Thoracic aorta (tissue), 2 donors: Measurements from ENCODE around the gene SMYD2. TPM values are rescaled to one million over a fixed set of nuclear protein-coding genes. Genes with fewer than 3 reads are reported as not detected.

Experiments
- ATAC-seq: fragments of 150-250 bp; one replicate; pipeline ENCODE4 v1.8.0; 2017; ENCODE audit warnings: low read depth; ENCODE audit not compliant: insufficient number of reproducible peaks, low FRiP score
- DNase-seq: peaks from one replicate; pipeline ENCODE4 v3.0.0-alpha.2; 2020; ENCODE audit warnings: low spot score
- H3K27ac ChIP-seq, 2 donors: fragments of 200-600 bp; sonication (generic); 1 replicate in 1 of 2; 2 replicates in 1 of 2; pipeline ENCODE4 v1.5.1; 2016; ENCODE audit warnings: mild to moderate bottlenecking in 2 of 2, moderate library complexity in 2 of 2
- H3K27me3 ChIP-seq: fragments of 200-600 bp; sonication (generic); replicated peaks from 2 replicates; pipeline ENCODE4 v1.6.0; 2016; ENCODE audit warnings: mild to moderate bottlenecking; ENCODE audit not compliant: insufficient read depth
- H3K36me3 ChIP-seq: fragments of 200-600 bp; sonication (generic); one replicate; pipeline ENCODE4 v1.5.1; 2016
- H3K4me1 ChIP-seq, 2 donors: fragments of 200-600 bp; sonication (generic); 1 replicate in 1 of 2; 2 replicates in 1 of 2; pipeline versions ENCODE4 v1.5.1 to v1.6.0; 2016; ENCODE audit warnings: low read depth in 2 of 2, mild to moderate bottlenecking in 1 of 2; ENCODE audit not compliant: control insufficient read depth in 1 of 2
- H3K4me3 ChIP-seq: fragments of 200-600 bp; sonication (generic); 2 replicates; pipeline ENCODE4 v1.5.1; 2016; ENCODE audit warnings: mild to moderate bottlenecking
- H3K9me3 ChIP-seq: fragments of 200-600 bp; sonication (generic); 2 replicates; pipeline ENCODE4 v1.5.1; 2016
- CTCF ChIP-seq: fragments of 200-600 bp; sonication (generic); IDR thresholded peaks from one replicate; pipeline ENCODE4 v1.5.1; 2019; ENCODE audit warnings: antibody characterized with exemption
- total RNA-seq, 2 donors: library from RNA; depleted of rRNA; stranded (reverse); fragments of >200 nt; gene quantifications; one replicate each; pipeline versions ENCODE4 v1.1.0 to v1.2.3, GENCODE V29; 2016

The SMYD2 gene
- total RNA-seq, 2 donors from 2014 or later = 10.9 to 13.4 TPM

DNA sequence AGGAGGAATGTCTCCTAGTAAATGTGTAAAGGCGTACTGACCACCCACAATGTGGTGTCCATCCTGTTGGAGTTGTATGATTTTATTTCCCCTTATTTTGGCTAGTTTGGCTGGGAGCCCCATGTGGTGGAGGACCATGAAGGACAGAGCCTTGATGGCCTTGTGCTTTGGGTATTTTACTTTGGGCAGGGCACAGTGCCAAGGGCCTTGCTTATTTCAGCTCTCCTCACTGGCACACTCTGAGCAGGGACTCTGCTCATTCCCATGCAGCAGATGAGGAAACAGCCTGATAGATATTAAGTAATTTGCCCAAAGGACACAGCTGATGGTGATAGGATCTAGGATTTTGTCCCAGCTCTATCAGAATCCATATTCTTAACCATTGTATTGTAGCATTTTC, 50.2 kb downstream of the SMYD2 start:
- no peak overlapping the region for H3K4me3 ChIP-seq
- DNase-seq = no peak
- no peaks in the 10 kb centered on the region for H3K4me1 ChIP-seq
- H3K9me3 ChIP-seq = no peaks in the 10 kb centered on the region
- TF ChIP-seq CTCF = no peak
- no peaks in the 10 kb centered on the region for H3K27me3 ChIP-seq
- peaks cover 5% of the 10 kb centered on the region for H3K36me3 ChIP-seq
- ATAC-seq = no peak
- H3K27ac ChIP-seq = no peak overlapping the region

GRCh38 chr1:214331827-214332423, 51.0 kb downstream of the SMYD2 start:
- Histone ChIP-seq H3K36me3 (peaks cover 5% of the 10 kb centered on the region), H3K27ac (no peak overlapping the region), H3K27me3 (no peaks in the 10 kb centered on the region), H3K4me3 (no peak overlapping the region), H3K4me1 (no peaks in the 10 kb centered on the region), H3K9me3 (no peaks in the 10 kb centered on the region)
- DNase-seq (no peak), ATAC-seq (no peak)
- TF ChIP-seq CTCF = peak; percentile 64

DNA sequence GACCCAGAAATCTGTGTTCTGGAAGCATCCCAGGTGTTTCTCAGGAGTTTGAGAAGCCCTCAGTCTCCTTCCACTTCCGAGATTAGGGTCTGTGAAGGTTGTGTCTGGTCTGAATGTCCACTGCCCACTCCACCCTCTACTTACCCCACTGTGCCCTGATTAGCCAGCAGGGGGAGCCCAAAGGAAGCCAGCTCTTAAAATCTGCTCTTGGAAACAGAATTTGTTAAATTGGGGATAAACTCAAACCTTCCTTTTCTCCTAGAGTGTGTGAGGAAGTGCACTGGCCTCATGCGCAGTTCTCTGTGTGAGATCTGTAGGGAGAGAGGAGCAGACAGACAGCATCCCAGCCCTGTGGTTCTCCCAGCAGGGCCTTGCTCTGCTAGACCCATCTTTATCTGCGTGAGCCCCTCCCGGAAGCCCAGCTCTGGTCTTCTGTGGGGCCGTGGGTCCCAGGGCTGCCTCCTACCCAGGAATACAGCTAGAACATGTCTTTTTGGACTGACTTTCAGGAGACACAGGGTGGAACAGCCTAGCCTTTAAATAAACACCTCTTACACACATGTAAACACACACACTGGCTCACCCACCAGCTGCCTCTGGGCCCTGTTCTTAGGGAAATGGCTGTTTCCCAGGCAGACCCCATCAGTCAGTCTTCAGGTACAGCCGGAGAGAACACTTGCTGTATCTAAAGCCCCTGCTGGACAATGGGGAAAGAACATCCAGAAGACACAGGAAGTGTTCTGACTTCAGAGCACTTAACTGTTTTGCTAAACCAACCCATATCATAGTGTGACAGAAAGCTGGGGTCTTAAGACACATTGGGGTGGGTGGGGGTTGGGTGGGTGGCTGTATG, 52.2 kb downstream of the SMYD2 start:
- DNase-seq (no peak), ATAC-seq (no peak)
- TF ChIP-seq CTCF = peak; percentile 79
- Histone ChIP-seq H3K27ac (no peak overlapping the region), H3K4me1 (peaks cover 0 to 3% of the 10 kb centered on the region in 2 donors), H3K9me3 (no peaks in the 10 kb centered on the region), H3K4me3 (no peak overlapping the region), H3K36me3 (peaks cover 5% of the 10 kb centered on the region), H3K27me3 (no peaks in the 10 kb centered on the region)

GRCh38 chr1:214335567-214335966, 54.6 kb downstream of the SMYD2 start:
- ATAC-seq (no peak), DNase-seq (no peak)
- H3K4me3 ChIP-seq = no peak overlapping the region
- no peak for TF ChIP-seq CTCF
- H3K27me3 ChIP-seq = no peaks in the 10 kb centered on the region
- no peaks in the 10 kb centered on the region for H3K9me3 ChIP-seq
- H3K4me1 ChIP-seq = peaks cover 0 to 3% of the 10 kb centered on the region in 2 donors
- H3K36me3 ChIP-seq = no peaks in the 10 kb centered on the region
- H3K27ac ChIP-seq = no peak overlapping the region

GRCh38 chr1:214337015-214337414, 56.1 kb downstream of the SMYD2 start:
- Histone ChIP-seq H3K9me3 (no peaks in the 10 kb centered on the region), H3K27me3 (no peaks in the 10 kb centered on the region), H3K4me3 (no peak overlapping the region), H3K36me3 (no peaks in the 10 kb centered on the region), H3K27ac (no peak overlapping the region), H3K4me1 (peaks cover 0 to 3% of the 10 kb centered on the region in 2 donors)
- no peak for TF ChIP-seq CTCF
- no peak for DNase-seq
- ATAC-seq = no peak
